BE2C (cell line): ENCODE data around the gene NEBL. TPM values are rescaled to one million over a fixed set of nuclear protein-coding genes. Genes with fewer than 3 reads are reported as not detected.
"Not testable (repeated sequence)": the region's sequence is repeated elsewhere in the genome, so short reads cannot be mapped to it uniquely, and the experiment has no call there.

ENCODE experiments used
- DNase-seq: peaks from one replicate; pipeline ENCODE4 v3.0.0-alpha.2; 2020
- H3K27me3 ChIP-seq: fragments of 250-450 bp; sonication (Bioruptor Pico); 2 replicates; pipeline ENCODE4 v1.5.1; 2020; ENCODE audit warnings: mild to moderate bottlenecking
- H3K36me3 ChIP-seq: fragments of 250-450 bp; sonication (Bioruptor Pico); 2 replicates; pipeline ENCODE4 v1.5.1; 2020; ENCODE audit warnings: mild to moderate bottlenecking
- H3K4me1 ChIP-seq: fragments of 250-450 bp; sonication (Bioruptor Pico); 2 replicates; pipeline ENCODE4 v1.5.1; 2020
- H3K4me3 ChIP-seq: 2 replicates; pipeline ENCODE4 v1.5.1; 2011; ENCODE audit warnings: low read depth, low read length
- H3K9me3 ChIP-seq: fragments of 250-450 bp; sonication (Bioruptor Pico); 2 replicates; pipeline ENCODE4 v1.5.1; 2020
- polyA plus RNA-seq: library from polyadenylated mRNA; unstranded; fragments of >200 nt; gene quantifications from one replicate; pipeline ENCODE4 v1.2.1, GENCODE V29; 2012; ENCODE audit warnings: low read depth, missing spikeins; ENCODE audit not compliant: insufficient read length, insufficient read depth
- TF ChIP-seq, protein P1 (sequence below): IDR thresholded peaks from 2 replicates; pipeline ENCODE4 v1.5.1; 2012; ENCODE audit warnings: mild to moderate bottlenecking, low read depth, low read length

The NEBL gene, protein sequence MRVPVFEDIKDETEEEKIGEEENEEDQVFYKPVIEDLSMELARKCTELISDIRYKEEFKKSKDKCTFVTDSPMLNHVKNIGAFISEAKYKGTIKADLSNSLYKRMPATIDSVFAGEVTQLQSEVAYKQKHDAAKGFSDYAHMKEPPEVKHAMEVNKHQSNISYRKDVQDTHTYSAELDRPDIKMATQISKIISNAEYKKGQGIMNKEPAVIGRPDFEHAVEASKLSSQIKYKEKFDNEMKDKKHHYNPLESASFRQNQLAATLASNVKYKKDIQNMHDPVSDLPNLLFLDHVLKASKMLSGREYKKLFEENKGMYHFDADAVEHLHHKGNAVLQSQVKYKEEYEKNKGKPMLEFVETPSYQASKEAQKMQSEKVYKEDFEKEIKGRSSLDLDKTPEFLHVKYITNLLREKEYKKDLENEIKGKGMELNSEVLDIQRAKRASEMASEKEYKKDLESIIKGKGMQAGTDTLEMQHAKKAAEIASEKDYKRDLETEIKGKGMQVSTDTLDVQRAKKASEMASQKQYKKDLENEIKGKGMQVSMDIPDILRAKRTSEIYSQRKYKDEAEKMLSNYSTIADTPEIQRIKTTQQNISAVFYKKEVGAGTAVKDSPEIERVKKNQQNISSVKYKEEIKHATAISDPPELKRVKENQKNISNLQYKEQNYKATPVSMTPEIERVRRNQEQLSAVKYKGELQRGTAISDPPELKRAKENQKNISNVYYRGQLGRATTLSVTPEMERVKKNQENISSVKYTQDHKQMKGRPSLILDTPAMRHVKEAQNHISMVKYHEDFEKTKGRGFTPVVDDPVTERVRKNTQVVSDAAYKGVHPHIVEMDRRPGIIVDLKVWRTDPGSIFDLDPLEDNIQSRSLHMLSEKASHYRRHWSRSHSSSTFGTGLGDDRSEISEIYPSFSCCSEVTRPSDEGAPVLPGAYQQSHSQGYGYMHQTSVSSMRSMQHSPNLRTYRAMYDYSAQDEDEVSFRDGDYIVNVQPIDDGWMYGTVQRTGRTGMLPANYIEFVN
- 2.8 TPM for polyA plus RNA-seq

DNA sequence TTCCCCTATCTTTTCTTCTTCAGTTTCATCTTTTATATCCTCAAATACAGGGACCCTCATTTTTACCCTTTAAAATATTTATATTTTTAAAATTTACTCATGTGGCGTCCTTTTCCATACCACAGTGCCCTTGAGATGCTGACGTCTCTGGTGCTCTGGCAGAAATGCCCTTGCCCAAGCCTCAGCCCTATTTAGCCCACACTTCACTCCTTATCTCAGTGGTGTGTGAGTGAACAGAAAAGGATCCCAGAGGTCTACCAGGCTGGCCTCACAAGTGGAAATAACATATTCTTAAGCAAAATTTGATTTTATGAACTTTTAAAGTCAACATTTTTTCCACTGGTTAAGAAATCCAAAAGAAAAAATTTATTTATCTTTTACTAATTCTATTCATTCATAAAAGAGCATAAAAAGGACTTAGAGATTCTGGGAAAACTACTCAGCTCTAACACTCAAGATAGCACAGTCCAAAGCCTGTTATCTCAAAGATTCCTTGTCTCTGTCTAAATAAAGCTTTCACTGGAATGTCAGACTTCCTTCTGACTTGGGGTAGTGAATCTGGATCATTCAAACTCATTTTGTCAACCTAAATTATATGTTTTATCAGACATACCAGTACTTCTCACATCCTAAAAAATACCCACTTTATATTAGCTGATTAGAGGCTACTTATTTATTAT is at the start of gene NEBL:
Gene NEBL (minus strand): TSS at position 166 of the 680 bp plus-strand sequence. CDS start 106 bp downstream, at position 60.
- no peak for DNase-seq
- no peaks in the 10 kb centered on the region for H3K4me1 ChIP-seq
- no peak within 1 kb of the TSS for H3K4me3 ChIP-seq
- no peaks in the 10 kb centered on the region for H3K36me3 ChIP-seq
- no peaks in the 10 kb centered on the region for H3K27me3 ChIP-seq
- TF ChIP-seq, protein P1, sequence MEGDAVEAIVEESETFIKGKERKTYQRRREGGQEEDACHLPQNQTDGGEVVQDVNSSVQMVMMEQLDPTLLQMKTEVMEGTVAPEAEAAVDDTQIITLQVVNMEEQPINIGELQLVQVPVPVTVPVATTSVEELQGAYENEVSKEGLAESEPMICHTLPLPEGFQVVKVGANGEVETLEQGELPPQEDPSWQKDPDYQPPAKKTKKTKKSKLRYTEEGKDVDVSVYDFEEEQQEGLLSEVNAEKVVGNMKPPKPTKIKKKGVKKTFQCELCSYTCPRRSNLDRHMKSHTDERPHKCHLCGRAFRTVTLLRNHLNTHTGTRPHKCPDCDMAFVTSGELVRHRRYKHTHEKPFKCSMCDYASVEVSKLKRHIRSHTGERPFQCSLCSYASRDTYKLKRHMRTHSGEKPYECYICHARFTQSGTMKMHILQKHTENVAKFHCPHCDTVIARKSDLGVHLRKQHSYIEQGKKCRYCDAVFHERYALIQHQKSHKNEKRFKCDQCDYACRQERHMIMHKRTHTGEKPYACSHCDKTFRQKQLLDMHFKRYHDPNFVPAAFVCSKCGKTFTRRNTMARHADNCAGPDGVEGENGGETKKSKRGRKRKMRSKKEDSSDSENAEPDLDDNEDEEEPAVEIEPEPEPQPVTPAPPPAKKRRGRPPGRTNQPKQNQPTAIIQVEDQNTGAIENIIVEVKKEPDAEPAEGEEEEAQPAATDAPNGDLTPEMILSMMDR, result no peak
- no peaks in the 10 kb centered on the region for H3K9me3 ChIP-seq

DNA sequence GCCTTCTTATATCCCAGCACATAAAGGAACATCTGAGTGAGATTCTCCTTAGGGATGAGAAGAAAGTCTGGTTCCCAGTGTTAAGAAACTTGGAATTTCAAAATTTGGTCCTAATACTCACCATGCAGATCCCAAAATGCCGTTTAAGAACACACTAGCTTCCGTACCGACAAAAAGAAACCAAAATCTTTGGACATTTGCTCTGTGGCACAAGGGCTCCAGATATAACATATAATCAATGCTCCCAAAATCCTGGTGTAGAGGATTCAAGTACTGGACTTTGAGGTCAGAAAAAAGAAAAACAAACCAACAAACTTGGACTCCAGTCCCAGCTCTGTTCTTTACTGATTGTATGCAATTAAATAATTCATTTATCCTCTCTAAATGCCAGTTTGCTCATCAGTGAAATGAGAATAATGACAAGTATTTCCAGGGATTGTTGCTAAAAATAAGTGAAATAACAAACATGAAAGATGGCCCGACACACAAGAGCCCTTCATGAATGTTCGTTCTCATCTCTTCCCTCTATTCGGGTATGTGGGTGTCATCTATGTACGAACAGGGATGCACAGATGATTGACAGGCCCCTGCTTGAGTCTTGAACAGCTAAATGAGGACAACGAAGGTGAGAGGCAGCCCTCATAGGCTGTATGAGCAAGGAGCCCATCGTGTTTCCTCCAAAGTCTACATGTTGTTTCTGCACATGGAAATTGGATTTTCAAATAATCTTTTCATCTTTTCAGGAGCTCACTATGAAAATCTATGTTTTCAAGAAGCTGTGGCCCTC is 48.6 kb upstream of the NEBL start:
- no peaks in the 10 kb centered on the region for H3K27me3 ChIP-seq
- no peak for DNase-seq
- no peak overlapping the region for H3K4me3 ChIP-seq
- H3K36me3 ChIP-seq, result no peaks in the 10 kb centered on the region
- H3K9me3 ChIP-seq, result no peaks in the 10 kb centered on the region
- TF ChIP-seq, protein P1, result no peak
- H3K4me1 ChIP-seq, result peaks cover 2% of the 10 kb centered on the region

DNA sequence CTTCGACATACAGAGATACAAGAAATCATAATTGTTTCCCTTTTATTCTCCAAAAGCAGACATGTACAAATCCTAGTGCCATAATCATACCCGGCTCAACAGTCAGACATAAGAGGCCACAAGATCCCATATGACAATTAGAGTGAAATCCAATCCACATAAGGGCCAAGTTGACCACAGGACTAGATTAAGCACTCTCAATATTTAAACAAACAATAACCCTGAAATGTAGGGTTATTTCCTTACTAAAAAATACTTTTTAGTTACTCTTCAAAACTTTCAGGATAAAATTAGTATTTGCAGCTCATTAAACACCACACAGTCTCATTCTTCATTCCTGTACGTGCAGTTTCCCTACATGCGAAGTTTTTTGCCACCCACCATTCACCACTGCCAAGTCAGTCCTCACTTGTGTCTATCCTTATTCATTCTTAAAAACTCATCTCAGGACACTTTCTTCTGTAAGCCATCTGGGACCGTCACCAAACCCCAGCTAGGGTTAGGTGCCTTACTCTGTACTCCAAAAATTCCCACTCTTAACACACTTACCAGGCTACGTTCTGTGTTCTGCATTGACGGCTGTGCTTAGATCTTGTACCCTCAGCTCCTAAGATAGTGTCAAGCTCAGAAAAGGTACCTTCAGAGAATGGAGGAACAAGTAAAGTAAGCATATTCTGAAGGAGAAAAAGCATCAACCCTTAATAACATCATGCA is 47.8 kb upstream of the NEBL start:
- no peaks in the 10 kb centered on the region for H3K36me3 ChIP-seq
- TF ChIP-seq, protein P1, result no peak
- H3K4me1 ChIP-seq, result no peaks in the 10 kb centered on the region; the same call in 1 of the 2 replicates
- H3K4me3 ChIP-seq, result no peak overlapping the region
- no peaks in the 10 kb centered on the region for H3K9me3 ChIP-seq
- DNase-seq, result no peak
- H3K27me3 ChIP-seq, result no peaks in the 10 kb centered on the region

DNA sequence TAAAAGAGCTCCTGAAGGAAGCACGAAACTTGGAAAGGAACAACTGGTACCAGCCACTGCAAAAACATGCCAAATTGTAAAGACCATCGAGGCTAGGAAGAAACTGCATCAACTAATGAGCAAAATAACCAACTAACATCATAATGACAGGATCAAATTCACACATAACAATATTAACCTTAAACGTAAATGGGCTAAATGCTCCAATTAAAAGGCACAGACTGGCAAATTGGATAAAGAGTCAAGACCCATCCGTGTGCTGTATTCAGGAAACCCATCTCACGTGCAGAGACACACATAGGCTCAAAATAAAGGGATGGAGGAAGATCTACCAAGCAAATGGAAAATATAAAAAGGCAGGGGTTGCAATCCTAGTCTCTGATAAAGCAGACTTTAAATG is 42.3 kb upstream of the NEBL start:
- not testable (repeated sequence) for H3K4me1 ChIP-seq, H3K4me3 ChIP-seq, H3K9me3 ChIP-seq, H3K36me3 ChIP-seq, DNase-seq, H3K27me3 ChIP-seq

DNA sequence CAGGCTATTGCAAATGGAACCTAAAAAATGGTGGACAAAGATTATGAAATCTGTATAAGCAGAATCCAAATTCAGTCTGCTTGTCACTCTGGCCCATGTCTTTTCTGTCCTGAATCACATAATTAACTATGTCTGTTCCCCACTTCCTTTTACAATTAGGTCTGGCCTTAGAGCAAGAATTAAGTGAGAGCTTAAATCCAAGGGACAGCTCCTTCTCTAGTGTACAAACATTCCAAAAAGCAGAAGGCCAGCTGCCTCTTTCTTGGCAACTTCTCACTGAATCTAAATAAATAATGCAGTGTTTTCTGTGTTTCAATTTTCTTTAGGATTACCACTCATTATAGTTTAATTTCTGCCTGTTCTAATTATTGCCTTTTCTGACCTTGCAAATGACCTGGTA is 39.3 kb upstream of the NEBL start:
- TF ChIP-seq, protein P1, result no peak
- H3K9me3 ChIP-seq, result no peaks in the 10 kb centered on the region

More for the DNA sequence above, 39.3 kb upstream of the NEBL start:
- no peak for DNase-seq
- no peaks in the 10 kb centered on the region for H3K36me3 ChIP-seq
- no peak overlapping the region for H3K4me3 ChIP-seq
- H3K27me3 ChIP-seq, result no peaks in the 10 kb centered on the region
- no peaks in the 10 kb centered on the region for H3K4me1 ChIP-seq
